NOMO-1 treated with dmso at 0.1 percent for 144 hours (cell line): Measurements from ENCODE around the gene RAB8A.

Experiments used
- DNase-seq: peaks from one replicate; lab custom pipeline; 2025; ENCODE audit not compliant: unreplicated experiment; lab: John Stamatoyannopoulos, UW

The RAB8A gene

DNA sequence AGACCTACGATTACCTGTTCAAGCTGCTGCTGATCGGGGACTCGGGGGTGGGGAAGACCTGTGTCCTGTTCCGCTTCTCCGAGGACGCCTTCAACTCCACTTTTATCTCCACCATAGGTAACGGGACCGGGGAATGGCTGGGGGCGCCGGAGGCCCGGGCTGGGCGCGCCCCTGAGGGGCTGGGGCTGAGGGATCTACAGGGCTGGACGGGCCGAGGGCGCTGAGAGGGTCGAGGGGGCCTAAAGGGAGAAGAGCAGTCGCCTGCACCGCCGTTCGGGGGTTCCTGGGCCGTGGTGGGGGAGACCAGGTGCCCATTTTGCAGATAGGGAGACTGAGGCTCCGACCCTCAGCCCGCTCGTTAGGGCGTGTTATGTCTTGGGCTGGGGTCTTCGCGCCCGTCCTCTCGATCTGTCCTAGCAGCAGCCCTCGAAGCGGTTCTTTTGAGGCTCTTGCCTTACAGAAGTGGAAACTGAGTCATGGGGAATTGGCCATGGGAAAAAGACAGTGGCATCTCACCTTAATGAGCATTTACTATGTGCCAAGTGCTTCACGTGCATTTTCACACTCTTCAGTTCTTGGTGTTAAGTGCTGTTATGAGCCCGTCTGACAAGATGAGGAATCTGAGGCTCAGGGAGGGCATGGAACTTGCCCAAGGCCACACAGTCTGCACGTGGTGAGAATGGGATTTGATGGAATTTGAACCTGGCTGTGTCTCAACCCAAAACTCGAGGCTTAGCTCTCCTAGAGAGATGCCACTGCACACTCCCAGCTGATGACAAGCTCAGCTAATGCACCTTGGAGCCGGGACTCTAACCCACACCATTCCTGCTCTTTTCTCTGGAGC lies 442 bp downstream of the RAB8A start:
- no peak for DNase-seq

GRCh38 chr19:16112778-16113177 lies 1.1 kb downstream of the RAB8A start:
- DNase-seq = no peak

- no peak for DNase-seq
Measured at GRCh38 chr19:16113727-16114126, 2.0 kb downstream of the RAB8A start.

DNA sequence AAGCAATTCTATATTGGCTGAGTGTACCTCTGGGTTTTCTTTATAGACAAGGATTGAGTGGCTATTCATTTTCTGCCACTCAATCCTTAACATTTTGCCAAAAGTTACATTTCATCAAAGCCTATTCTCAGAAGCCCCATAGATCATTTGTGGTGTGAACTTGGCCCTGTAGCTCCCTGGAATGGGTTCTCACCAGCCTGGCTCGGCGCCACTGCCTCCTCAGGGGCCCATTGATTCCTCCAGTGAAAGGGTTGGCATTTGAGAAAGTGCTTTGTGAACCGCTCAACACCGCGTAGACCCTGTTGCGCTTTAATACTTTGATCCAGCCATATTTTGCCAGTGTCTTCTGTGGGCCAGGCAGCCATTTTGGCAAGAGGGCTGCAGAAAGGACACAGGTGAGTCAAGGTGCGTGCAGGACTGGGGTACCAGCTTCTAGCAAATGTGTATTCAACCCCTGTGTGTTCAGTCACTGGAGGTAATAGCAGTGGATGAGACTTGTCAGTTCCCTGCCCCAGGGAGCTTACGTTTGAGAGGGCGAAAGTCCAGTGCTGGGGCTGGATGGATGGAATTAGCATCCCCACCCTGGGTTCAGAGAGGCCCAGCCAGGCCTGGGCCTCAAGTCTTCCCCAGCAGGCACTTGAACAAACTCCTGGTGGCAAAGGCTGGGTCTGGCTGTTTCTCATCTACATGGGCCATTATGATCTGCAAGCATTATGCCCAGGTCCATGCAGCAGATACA lies 3.8 kb downstream of the RAB8A start:
- DNase-seq = no peak

DNA sequence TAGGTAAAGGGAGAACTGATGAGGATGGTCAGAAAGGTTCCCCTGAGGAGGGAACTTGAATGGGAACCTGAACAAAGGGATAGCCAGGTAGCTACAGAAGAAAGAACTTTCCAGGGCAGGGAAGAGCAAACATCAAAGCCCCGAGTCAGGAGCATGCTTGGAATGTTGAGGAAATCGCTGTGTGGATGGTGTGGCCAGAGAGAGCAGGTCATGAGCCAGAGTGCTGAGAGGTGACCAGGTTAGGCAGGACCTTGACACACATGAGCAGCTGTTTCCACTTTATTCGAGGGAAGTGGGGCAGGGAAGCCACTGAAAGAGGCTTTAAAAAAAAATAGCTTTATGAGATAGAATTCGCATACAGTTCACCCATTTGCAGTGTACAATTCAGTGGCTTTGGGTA lies 4.4 kb downstream of the RAB8A start:
- DNase-seq = no peak

- DNase-seq = no peak
Measured at GRCh38 chr19:16117594-16118033, 5.9 kb downstream of the RAB8A start.

DNA sequence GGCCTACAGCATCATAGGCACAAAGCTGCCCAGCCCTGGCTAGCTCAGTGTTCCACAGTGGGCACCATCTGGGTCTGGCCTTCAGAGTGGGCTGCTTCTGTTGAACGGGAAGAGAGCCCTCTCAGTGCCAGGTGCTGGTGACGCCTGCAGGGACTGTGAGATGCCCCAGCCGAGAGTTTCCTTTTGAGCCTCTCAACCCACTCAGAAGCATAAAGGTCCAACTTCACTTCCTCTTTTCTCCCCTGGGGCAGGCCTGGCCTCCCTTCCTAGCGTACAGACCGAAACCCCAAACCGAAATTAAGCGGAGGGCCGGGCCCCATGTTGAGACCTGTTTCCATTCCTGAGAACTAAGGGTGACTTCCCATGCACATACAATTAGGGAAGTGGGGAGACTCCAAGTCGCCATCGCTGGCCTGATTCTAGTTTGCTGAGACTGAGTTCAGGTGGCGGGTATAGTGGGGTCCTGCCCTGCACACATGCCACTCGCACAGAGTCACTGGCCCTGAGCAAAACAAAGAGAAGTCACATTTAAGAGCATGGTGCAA lies 6.9 kb downstream of the RAB8A start:
- peak; percentile 94 for DNase-seq

DNA sequence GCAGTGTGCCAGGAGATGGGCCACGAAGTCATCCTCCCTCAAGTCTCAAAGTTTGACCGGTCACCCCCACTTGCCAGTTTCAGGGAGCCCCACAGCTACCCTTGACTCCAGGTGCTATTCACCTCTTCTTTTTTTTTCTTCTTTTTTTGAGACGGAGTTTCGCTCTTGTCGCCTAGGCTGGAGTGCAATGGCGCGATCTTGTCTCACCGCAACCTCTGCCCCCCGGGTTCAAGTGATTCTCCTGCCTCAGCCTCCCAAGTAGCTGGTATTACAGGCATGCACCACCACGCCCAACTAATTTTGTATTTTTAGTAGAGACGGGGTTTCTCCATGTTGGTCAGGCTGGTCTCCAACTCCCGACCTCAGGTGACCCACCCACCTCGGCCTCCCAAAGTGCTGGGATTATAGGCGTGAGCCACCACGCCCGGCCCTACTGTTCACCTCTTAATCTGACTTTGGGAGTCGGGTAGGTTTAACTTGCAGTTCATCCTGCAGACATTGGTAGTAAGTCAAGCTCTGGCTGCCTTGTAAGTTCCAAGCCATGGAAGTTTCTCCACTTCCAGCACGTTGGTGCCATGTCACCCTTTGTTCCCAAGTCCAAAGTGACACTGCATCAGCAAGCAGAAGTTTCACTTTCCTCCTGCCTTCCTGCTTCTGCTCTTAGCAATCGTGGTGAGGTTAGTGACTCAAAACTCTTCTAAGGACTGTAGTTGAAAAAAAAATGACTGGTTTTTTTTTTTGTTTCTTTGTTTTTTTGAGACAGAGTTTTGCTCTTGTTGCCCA lies 7.6 kb downstream of the RAB8A start:
- DNase-seq = peak; percentile 57

DNA sequence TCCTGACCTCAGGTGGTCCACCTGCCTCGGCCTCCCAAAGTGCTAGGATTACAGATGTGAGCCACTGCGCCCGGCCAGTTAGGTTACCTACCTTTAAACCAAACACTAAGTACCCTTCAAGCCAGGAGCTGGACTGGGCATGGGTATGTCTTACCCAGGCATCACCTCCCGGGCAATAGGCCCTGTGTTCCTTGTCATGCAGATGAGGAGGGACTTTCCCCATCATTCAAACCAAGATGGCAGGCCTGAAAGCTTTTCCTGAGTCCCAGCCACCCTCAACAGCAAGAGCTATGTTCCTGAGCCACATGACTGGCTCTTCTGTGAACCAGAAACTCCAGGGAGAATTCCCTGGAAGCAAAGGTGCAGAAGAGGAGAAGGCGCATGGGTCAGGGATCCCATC lies 9.5 kb downstream of the RAB8A start:
- DNase-seq = no peak

- no peak for DNase-seq
Measured at GRCh38 chr19:16121967-16122366, 10.3 kb downstream of the RAB8A start.

GRCh38 chr19:16124953-16125352 lies 13.3 kb downstream of the RAB8A start:
- no peak for DNase-seq

- no peak for DNase-seq
Measured at GRCh38 chr19:16125737-16126495, 14.2 kb downstream of the RAB8A start.

DNA sequence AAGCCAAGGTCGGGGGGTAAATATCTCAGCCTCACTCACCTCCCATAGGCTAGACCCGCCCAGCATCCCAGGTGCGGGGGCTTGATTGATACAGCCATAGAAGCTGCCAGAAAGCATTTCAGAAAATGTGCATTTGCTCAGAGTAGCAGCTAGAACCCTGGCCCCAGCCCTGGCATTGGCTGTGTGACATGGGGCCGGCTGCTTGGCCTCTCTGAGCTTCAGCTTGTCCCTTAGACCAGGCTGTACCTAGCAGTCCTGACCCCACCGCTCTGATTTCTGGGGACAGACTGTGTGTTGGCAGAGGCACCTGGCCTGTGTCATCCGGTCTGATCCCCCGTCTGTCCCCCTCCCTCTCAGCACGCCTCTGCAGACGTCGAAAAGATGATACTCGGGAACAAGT lies 15.4 kb downstream of the RAB8A start:
- no peak for DNase-seq

DNA sequence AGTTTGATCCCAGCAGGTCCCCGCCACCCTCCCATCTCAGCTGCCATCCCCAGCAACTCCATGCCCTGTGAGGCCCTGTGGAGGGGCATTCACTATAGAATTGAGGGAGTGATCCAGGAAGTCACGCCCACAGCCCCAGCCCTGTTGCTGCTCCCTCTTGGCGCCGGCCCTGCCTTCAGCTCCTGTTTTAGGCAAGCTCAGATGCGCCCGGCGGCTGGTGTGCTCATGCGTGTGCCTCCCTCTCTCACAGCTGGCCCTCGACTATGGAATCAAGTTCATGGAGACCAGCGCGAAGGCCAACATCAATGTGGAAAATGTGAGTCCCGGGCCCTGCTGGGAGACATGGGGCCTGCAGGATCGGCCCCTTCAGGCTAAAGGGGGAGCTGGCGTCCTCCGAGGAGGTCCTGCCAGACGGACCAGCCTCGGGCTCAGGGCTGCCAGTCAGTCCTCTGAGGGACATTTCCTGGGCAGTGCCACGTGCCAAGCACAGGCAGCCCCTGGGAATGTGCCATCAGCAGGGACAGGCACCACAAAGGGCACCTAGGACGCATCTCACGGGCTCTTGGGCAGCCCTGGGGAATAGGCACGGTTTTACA lies 16.2 kb downstream of the RAB8A start:
- no peak for DNase-seq

GRCh38 chr19:16131648-16132047 lies 20.0 kb downstream of the RAB8A start:
- no peak for DNase-seq

GRCh38 chr19:16133818-16134217 lies 22.1 kb downstream of the RAB8A start:
- DNase-seq = no peak

DNA sequence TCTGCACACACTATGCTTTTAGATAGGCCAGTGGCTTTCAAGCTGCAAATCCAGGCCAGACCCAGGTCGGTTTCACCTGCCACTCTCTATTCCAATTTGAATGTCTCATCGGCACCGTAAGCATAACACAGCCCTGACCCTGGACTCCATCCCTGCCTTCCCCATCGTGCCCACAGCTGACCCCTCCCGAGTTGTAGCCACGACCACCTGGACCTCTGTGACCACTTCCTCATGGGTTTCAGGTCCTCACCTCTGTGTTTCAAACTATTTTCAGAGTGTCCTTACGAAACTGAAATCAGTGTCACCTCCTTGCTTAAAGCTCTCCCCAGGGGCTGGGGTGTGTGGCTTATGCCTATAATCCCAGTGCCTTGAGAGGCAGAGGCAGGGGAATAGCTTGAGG lies 22.8 kb downstream of the RAB8A start:
- DNase-seq = no peak

GRCh38 chr19:16135430-16136127 lies 23.9 kb downstream of the RAB8A start:
- DNase-seq = no peak

DNA sequence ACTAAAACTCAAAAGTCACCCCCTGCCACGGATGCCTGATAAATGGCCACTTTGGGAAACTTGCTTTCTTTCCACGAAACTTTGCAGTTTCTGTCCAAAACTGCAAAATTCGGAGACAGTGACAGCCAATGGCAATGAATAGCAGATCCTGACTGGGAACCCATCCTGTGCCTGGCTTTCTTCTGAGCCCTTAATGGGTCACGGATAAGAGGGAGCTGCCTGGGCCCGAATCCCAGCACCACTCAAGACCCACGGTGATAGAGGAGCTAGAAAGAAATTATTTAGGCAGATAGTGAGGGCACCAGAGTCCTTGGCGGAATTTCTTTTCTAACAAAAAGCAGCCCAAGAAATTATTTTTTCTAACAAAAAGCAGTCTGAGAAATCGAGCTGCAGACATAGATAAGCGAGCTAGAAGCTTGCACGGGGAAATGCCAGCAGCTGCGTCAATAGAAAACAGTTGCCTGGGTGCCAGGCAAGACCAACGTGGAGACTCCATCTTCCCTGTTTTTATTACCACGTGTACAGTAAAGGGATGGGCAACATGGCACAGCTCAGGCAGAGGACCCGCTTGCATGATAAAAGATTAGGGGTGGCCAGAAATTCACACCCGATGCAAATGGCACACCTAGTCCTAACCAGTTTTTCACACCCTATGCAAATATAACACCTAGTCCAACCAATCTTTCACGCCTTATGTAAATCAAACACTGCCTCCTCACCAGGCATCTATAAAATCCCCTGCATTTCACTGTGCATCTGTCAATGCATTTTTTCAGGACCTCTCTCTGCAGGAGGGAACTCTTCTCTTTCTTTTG lies 24.7 kb downstream of the RAB8A start:
- DNase-seq = no peak
